Stimulated activated CD8-positive, alpha-beta memory T cell treated with anti-CD3 and anti-CD28 coated beads, Interleukin-7, amount 100 ng/mL, for 4 hours (primary cell): ENCODE measurements around the gene FCGR3A.
"Not testable (repeated sequence)": the region's sequence is repeated elsewhere in the genome, so short reads cannot be mapped to it uniquely, and the experiment has no call there.

Source experiments
- DNase-seq, 2 donors: peaks; one replicate each; pipeline ENCODE4 v3.0.0-alpha.2; 2020; ENCODE audit warnings: low read depth in 2 of 2

The FCGR3A gene

GRCh38 chr1:161530158-161530557, 19.5 kb downstream of the FCGR3A start:
- peak; percentile 45 to 59 for DNase-seq

DNA sequence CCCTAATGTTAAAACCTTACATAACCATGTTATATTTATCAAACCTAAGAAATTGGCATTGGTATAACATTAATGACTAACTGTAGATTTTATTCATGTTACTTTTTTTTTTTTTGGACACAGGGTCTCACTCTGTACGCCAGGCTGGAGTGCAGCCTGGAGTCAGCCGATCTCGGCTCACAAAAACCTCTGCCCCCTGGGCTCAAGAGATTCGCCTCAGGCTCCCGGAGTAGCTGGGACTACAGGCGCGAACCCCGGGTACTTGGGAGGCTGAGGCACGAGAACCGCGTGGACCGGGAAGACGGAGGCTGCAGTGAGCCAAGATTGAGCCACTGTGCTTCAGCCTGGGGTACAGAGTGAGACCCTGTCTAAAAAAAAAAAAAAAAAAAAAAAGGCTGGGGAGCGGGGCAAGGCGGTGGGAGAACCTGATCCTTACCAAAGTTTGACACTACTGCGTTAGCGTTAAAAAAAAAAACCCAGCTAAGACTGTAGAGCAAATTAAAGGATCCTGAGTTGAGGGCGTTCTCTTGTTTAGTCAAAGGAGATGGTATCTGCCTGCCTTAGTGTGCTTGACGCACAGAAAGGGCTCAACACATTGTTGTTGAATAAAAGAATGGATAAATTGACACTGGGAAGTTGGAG, 20.0 kb downstream of the FCGR3A start:
- DNase-seq: not testable (repeated sequence)

DNA sequence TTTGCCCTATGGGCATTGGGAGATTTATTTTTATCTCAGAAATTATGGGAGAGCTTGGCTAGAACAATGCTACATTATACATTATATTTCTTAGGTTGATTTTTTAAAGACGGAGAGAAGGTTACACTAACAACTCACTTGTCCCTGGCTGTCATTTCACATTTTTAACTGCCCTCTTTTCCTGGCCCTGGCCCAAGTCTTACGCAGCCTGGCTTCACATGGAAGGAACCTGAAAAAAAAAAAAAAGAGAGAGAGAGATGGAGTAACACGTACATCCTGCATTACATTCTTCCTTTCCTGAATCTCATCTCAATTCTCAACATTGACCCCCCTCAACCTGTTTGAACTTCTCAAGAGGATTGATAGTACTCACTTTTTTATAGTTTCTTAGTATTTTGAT, 21.1 kb downstream of the FCGR3A start:
- DNase-seq: not testable (repeated sequence)

DNA sequence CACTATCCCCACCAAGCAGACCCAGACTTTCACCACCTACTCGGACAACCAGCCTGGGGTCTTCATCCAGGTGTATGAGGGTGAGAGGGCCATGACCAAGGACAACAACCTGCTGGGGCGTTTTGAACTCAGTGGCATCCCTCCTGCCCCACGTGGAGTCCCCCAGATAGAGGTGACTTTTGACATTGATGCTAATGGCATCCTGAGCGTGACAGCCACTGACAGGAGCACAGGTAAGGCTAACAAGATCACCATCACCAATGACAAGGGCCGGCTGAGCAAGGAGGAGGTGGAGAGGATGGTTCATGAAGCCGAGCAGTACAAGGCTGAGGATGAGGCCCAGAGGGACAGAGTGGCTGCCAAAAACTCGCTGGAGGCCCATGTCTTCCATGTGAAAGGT, 23.7 kb downstream of the FCGR3A start:
- DNase-seq: not testable (repeated sequence)

DNA sequence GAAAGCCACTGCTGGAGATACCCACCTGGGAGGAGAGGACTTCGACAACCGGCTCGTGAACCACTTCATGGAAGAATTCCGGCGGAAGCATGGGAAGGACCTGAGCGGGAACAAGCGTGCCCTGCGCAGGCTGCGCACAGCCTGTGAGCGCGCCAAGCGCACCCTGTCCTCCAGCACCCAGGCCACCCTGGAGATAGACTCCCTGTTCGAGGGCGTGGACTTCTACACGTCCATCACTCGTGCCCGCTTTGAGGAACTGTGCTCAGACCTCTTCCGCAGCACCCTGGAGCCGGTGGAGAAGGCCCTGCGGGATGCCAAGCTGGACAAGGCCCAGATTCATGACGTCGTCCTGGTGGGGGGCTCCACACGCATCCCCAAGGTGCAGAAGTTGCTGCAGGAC, 24.3 kb downstream of the FCGR3A start:
- not testable (repeated sequence) for DNase-seq

DNA sequence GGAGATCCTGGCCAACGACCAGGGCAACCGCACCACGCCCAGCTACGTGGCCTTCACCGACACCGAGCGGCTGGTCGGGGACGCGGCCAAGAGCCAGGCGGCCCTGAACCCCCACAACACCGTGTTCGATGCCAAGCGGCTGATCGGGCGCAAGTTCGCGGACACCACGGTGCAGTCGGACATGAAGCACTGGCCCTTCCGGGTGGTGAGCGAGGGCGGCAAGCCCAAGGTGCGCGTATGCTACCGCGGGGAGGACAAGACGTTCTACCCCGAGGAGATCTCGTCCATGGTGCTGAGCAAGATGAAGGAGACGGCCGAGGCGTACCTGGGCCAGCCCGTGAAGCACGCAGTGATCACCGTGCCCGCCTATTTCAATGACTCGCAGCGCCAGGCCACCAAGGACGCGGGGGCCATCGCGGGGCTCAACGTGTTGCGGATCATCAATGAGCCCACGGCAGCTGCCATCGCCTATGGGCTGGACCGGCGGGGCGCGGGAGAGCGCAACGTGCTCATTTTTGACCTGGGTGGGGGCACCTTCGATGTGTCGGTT, 24.8 kb downstream of the FCGR3A start:
- DNase-seq: not testable (repeated sequence)

GRCh38 chr1:161523817-161524741, 25.5 kb downstream of the FCGR3A start, which contains the start of gene HSPA6:
TSS of gene HSPA6 (plus strand) at chr1:161524540. CDS start at chr1:161524659, 119 bp downstream.
- peak; percentile 55 to 76 for DNase-seq

GRCh38 chr1:161523041-161523816, 26.4 kb downstream of the FCGR3A start:
- not testable (repeated sequence) for DNase-seq

- DNase-seq: not testable (repeated sequence)
These were observed 35.7 kb downstream of the FCGR3A start for GRCh38 chr1:161513953-161514352.

GRCh38 chr1:161513448-161513780, 36.2 kb downstream of the FCGR3A start:
- DNase-seq: not testable (repeated sequence)

DNA sequence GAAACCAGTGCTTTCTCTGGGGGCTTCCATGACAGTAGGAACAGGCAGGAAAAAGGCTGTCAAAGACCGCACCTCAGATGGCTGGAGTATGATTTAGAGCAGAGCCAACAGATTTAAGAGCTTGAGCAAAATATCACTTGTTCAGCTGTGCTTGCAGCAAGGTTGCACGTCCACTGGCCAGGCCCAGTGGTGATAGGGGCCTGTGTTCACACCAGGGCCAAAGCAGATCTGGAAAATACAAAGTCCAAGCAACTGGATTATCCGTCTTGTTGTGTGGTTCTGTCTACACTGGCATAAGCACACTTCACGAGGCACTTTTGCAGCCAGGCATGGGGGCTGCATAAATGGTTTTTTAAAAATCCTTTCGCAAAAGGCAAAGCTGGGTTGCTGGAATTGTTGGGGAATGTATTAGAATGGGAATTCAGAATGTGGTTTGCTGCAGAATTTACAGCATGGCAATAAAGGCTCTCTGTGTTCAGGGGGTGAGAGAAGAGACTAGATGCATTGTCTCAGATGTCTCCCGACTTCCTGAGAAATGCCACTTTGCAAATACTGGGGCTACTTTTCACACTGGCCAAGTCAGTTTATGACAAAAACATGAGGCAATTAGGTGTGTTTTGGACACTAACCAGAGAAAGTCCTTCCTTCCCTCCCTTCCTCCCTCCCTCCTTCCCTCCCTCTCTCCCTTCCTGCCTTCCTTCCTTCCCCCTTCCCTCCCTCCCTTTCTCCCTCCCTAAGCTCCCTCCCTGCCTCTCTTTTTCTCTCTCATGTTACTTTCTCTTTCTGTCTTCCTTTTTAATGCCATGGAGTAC, 36.8 kb downstream of the FCGR3A start:
- DNase-seq: not testable (repeated sequence)

DNA sequence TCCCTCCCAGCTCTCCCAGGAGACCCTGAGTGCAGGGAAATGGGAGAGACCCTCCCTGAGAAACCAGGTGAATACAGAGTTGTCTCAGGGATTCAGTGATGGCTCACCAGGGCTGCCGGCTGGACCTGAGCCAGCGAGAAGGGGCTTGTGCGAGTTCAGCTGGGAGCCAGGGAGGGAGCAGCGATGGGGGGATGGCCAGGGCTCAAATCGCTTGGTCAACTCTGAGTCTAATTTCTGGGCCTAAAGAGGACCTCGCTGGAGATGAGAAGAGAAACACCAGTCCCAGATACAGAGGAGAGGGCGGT, 37.9 kb downstream of the FCGR3A start:
- no peak for DNase-seq

DNA sequence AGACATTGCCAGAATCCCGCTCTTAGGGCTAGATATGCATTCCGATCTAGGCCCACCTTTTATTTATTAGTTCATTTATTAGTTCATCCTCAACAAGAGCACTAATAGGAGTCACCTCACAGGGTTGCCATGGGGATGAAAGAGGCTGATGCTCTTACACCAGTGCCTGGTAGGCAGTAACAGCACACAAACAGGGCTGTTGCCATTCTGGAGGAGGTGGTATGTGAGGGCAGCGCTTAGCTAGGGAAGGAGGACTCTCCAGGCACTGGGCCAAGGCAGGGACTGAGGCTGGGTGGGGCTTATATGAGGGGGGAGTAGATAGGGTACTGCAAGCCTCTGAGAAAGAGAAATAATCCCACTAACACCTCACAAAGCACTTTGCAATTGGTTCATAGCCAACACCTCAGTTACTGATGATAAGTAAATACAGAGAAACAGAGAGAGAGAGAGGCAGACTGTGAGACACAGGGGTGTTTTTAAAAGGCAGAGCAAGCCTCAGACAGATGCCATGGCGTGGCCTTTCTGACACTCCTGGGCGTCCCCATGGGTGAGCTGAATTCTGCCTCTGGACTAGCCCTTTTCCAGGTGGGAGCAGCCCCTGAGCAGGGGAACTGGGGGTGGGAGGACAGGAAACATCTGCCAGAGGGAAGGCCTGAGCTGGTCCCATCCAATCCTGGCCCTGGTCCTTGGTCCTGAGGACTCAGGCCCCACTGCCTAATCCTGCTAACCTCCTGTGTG, 38.4 kb downstream of the FCGR3A start:
- no peak for DNase-seq

- DNase-seq: no peak
These were observed 39.1 kb downstream of the FCGR3A start for GRCh38 chr1:161510477-161510876.

DNA sequence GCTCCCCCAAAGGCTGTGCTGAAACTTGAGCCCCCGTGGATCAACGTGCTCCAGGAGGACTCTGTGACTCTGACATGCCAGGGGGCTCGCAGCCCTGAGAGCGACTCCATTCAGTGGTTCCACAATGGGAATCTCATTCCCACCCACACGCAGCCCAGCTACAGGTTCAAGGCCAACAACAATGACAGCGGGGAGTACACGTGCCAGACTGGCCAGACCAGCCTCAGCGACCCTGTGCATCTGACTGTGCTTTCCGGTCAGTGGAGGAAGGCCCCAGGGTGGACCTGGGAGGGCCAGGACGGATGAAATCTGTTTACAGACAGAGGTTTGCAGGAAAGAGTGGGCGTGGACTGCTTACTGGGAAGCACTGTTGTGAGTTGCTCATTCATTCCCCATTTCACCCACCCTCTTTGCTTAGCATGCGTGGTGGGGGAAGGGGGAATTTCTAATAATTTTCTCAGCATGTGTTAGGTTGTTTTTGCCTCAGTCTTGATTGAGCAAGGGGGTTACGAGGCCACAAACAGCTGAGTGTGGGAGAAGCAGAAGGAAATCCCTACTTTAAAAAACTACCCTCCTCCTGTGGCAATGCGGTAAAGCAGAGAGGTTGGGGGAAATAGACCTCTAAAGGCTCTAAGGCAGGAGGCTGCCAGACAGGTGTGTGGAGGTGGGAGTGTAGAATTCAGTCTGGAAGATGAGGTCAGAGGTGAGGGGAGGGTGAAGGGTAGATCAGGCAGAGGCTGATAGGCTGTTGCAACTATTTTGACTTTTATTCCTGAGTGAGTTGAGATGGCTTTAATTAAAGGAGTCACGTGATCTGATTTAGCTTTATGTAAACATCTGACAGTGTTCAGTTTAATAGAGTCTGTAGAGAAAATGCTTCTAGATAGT, 43.0 kb downstream of the FCGR3A start:
- DNase-seq: no peak

- no peak for DNase-seq
These were observed 43.9 kb downstream of the FCGR3A start for GRCh38 chr1:161505686-161506085.

DNA sequence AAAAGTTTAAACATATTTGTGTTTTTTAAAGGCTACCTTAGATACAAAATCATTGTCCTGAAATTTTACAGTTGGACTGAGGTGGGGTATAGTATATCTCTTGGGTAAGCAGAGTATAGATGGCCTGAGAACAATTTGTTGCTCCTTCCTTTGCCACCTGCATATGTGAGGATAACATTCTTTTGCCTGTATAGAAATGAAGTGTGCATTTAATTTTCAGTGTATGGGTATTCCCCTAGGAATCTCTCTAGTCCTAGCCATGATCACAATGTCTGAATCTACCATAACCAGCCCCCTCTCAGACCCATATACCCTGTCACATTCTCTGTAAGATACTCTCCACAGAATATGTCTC, 46.2 kb downstream of the FCGR3A start:
- no peak for DNase-seq

- no peak for DNase-seq
These were observed 46.8 kb downstream of the FCGR3A start for GRCh38 chr1:161502641-161503393.

DNA sequence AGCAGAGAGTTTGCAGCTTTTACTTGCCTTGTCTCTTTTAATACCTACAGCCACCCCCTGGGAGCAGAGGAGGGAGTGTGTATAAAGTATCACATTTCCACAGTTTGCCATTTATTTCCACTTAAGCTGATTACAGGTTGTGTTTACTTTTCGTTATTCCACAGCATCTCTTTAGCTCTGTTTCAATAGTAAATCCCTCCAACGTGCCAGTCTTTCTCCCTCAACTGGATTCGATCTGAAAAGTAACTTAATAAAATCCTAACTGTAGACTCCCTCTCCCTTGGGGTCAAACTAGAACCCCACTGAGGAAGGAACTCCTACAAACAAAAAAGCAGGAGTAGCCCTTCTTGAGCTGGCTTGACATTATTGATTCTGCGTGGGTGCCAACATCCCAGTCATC, 47.4 kb downstream of the FCGR3A start:
- DNase-seq: no peak
